ENCODE data around the gene MS4A5.
"Not testable (repeated sequence)": the region's sequence is repeated elsewhere in the genome, so short reads cannot be mapped to it uniquely, and the experiment has no call there.

Gene MS4A5
- 0 reads per million in 3 experiments for total RNA-seq

- DNase-seq: no peak
Observed at GRCh38 chr11:60429272-60429671, at the start of gene MS4A5. TSS of gene MS4A5 (plus strand) at chr11:60429572. CDS start at chr11:60429675, 103 bp downstream.

GRCh38 chr11:60389279-60389910, 40.0 kb upstream of the MS4A5 start:
- DNase-seq: no peak

GRCh38 chr11:60390419-60390818, 39.0 kb upstream of the MS4A5 start:
- DNase-seq: no peak

GRCh38 chr11:60392361-60392760, 37.0 kb upstream of the MS4A5 start:
- DNase-seq: no peak

GRCh38 chr11:60393016-60393415, 36.4 kb upstream of the MS4A5 start:
- no peak for DNase-seq

- DNase-seq: no peak
Observed at GRCh38 chr11:60394666-60395380, 34.5 kb upstream of the MS4A5 start.

GRCh38 chr11:60396382-60396781, 33.0 kb upstream of the MS4A5 start, which contains the start of gene MS4A14:
TSS of gene MS4A14 (plus strand) at chr11:60396459. CDS start at chr11:60396579, 120 bp downstream.
- DNase-seq: no peak

GRCh38 chr11:60396799-60397198, 32.6 kb upstream of the MS4A5 start:
- no peak for DNase-seq

- no peak for DNase-seq
Observed at GRCh38 chr11:60420015-60420414, 9.4 kb upstream of the MS4A5 start.

- no peak for DNase-seq
Observed at GRCh38 chr11:60422609-60423008, 6.8 kb upstream of the MS4A5 start.

GRCh38 chr11:60428517-60428916, 855 bp upstream of the MS4A5 start:
- no peak for DNase-seq

- no peak for DNase-seq
Observed at GRCh38 chr11:60431251-60431650, 1.9 kb downstream of the MS4A5 start.

GRCh38 chr11:60433401-60433800, 4.0 kb downstream of the MS4A5 start:
- no peak for DNase-seq

- no peak for DNase-seq
Observed at GRCh38 chr11:60447070-60447469, 17.7 kb downstream of the MS4A5 start.

- no peak for DNase-seq
Observed at GRCh38 chr11:60447846-60448245, 18.5 kb downstream of the MS4A5 start.

GRCh38 chr11:60451185-60451584, 21.8 kb downstream of the MS4A5 start:
- DNase-seq: not testable (repeated sequence)

- DNase-seq: no peak
Observed at GRCh38 chr11:60454212-60454611, 24.8 kb downstream of the MS4A5 start.

- no peak for DNase-seq
Observed at GRCh38 chr11:60455531-60456042, 26.2 kb downstream of the MS4A5 start, which contains the start of gene MS4A1. TSS of gene MS4A1 (plus strand) at chr11:60455847. CDS start at chr11:60462375, 6,528 bp downstream.

GRCh38 chr11:60457576-60457975, 28.2 kb downstream of the MS4A5 start:
- DNase-seq: no peak

GRCh38 chr11:60459345-60459744, 30.0 kb downstream of the MS4A5 start:
- no peak for DNase-seq

- DNase-seq: no peak
Observed at GRCh38 chr11:60468829-60469228, 39.5 kb downstream of the MS4A5 start.

GRCh38 chr11:60469723-60470122, 40.4 kb downstream of the MS4A5 start:
- DNase-seq: no peak

- no peak for DNase-seq
Observed at GRCh38 chr11:60477035-60477445, 47.7 kb downstream of the MS4A5 start.

- DNase-seq: no peak
Observed at GRCh38 chr11:60482361-60482760, 53.0 kb downstream of the MS4A5 start.
